ENCODE results near the gene P2RX7.
A peak's percentile ranks its signal among the peaks of the same experiment; 100 is the strongest.

The P2RX7 gene

GRCh38 chr12:121095544-121096198, 37.0 kb upstream of the P2RX7 start:
- H3K4me3 ChIP-seq (ENCODE audit: low read depth, low read length): peak overlapping the region; percentile 36
- TF ChIP-seq CTCF (conservative IDR thresholded peaks at IDR 0.05; ENCODE audit: low read depth, low read length): peak; percentile 84
- peak; percentile 58 for DNase-seq (ENCODE audit: low read depth)

GRCh38 chr12:121096199-121096798, 36.4 kb upstream of the P2RX7 start:
- no peak for DNase-seq (ENCODE audit: low read depth)
- no peak overlapping the region for H3K4me3 ChIP-seq (ENCODE audit: low read depth, low read length)
- no peak for TF ChIP-seq CTCF (conservative IDR thresholded peaks at IDR 0.05; ENCODE audit: low read depth, low read length)

- H3K4me3 ChIP-seq (ENCODE audit: low read depth, low read length): no peak overlapping the region
- TF ChIP-seq CTCF (conservative IDR thresholded peaks at IDR 0.05; ENCODE audit: low read depth, low read length): no peak
- DNase-seq (ENCODE audit: low read depth): no peak
Observed at GRCh38 chr12:121099779-121100178, 32.9 kb upstream of the P2RX7 start.

- no peak for DNase-seq (ENCODE audit: low read depth)
- no peak for TF ChIP-seq CTCF (conservative IDR thresholded peaks at IDR 0.05; ENCODE audit: low read depth, low read length)
- H3K4me3 ChIP-seq (ENCODE audit: low read depth, low read length): no peak overlapping the region
Observed at GRCh38 chr12:121102307-121102706, 30.4 kb upstream of the P2RX7 start.

GRCh38 chr12:121107681-121108080, 25.0 kb upstream of the P2RX7 start:
- TF ChIP-seq CTCF (conservative IDR thresholded peaks at IDR 0.05; ENCODE audit: low read depth, low read length): no peak
- H3K4me3 ChIP-seq (ENCODE audit: low read depth, low read length): no peak overlapping the region
- peak; percentile 17 for DNase-seq (ENCODE audit: low read depth)

- no peak for DNase-seq (ENCODE audit: low read depth)
- no peak for TF ChIP-seq CTCF (conservative IDR thresholded peaks at IDR 0.05; ENCODE audit: low read depth, low read length)
Observed at GRCh38 chr12:121108492-121108891, 24.2 kb upstream of the P2RX7 start.

More at GRCh38 chr12:121108492-121108891, 24.2 kb upstream of the P2RX7 start:
- H3K4me3 ChIP-seq (ENCODE audit: low read depth, low read length): no peak overlapping the region
